ENCODE results near the gene BDH1. TPM values are rescaled to one million over a fixed set of nuclear protein-coding genes. Genes with fewer than 3 reads are reported as not detected.

The BDH1 gene
- total and polyA plus RNA-seq, 2 of the 13 experiments (the other 11 are each of a cell fraction or from before 2014, with no cell fraction given): 21.2 to 71.9 TPM

GRCh38 chr3:197471221-197472010 is 84.4 kb downstream of the BDH1 start:
- WGBS (ENCODE audit: low lambda C conversion rate): 26% methylated on average over 5 of the region's 10 CpGs
- Histone ChIP-seq H3K4me2 (ENCODE audit: low read depth, low read length) (peak overlapping the region; percentile 47), H3K4me3 (replicated peaks in 1 of 3; ENCODE audit: insufficient read depth in 1 of 3, low read depth in 2 of 3, low read length in 3 of 3) (peak overlapping the region in 1 of 3 experiments; percentile 13; a peak in 1 of 6 replicates), H3K9ac (ENCODE audit: insufficient read depth, low read depth, low read length) (peak overlapping the region; percentile 43), H4K20me1 (ENCODE audit: insufficient read depth, low read length) (no peaks in the 10 kb centered on the region), H3K9me3 (ENCODE audit: low read length) (no peaks in the 10 kb centered on the region), H3K27me3 (ENCODE audit: control insufficient read depth in 1 of 2, insufficient read depth in 2 of 2, low read length in 2 of 2) (no peaks in the 10 kb centered on the region), H3K36me3 (replicated peaks in 1 of 2; ENCODE audit: control insufficient read depth in 1 of 2, insufficient read depth in 2 of 2, low read length in 2 of 2) (no peaks in the 10 kb centered on the region), H2AFZ (ENCODE audit: low read length) (no peak overlapping the region), H3K27ac (ENCODE audit: extremely low read length, insufficient read depth, low read length) (peak overlapping the region; percentile 56), H3K4me1 (ENCODE audit: insufficient read depth, low read length) (peaks cover 77% of the 10 kb centered on the region), H3K79me2 (ENCODE audit: insufficient read depth, low read length) (no peaks in the 10 kb centered on the region)
- peak; percentile 18 for FAIRE-seq
- in situ Hi-C loops (cut with HindIII; ENCODE audit: extremely low pct_ligation_motif_present, low pct_unique_long_range_greater_than_20kb) (no loop called here), intact Hi-C loops (cut with micrococcal nuclease; ENCODE audit: unreplicated experiment) (no loop called here)
- ChIA-PET POLR2A (interaction anchor here (1.0 to 3.0 kb wide), 5 partner anchors 15 to 102 kb away, joined by 4 to 13 read pairs (median 8); no protein-coding TSS in a partner anchor), CTCF (ENCODE audit: low intra/inter-chr PET ratio, low total read pairs) (no interaction called here)
- DNase-seq (ENCODE audit: low spot score): peak; percentile 76
- peak; percentile 14 for ATAC-seq
- TSS peak; percentile 69 for BruUV-seq (replicated peaks)
- TF ChIP-seq ZNF234 (CRISPR knock-in tag; conservative IDR thresholded peaks at IDR 0.05) (no peak), TBX2 (CRISPR knock-in tag; IDR thresholded peaks at IDR 0.05; ENCODE audit: borderline replicate concordance) (0 out of 2 replicates have a peak, but pooled peaks have one; percentile 53), AHR (CRISPR knock-in tag; IDR thresholded peaks at IDR 0.05) (no peak), TBP (CRISPR knock-in tag; IDR thresholded peaks at IDR 0.05) (no peak), GABPB1 (CRISPR knock-in tag; IDR thresholded peaks at IDR 0.05) (peak; percentile 26; the same call in 1 of the 2 replicates), KDM5A (IDR thresholded peaks at IDR 0.05; ENCODE audit: borderline replicate concordance, low read length) (no peak), CENPT (CRISPR knock-in tag; IDR thresholded peaks at IDR 0.05; ENCODE audit: low read depth) (no peak), ZNF670 (CRISPR knock-in tag; IDR thresholded peaks at IDR 0.05; ENCODE audit: borderline replicate concordance) (no peak), ZNF34 (CRISPR knock-in tag; IDR thresholded peaks at IDR 0.05; ENCODE audit: borderline replicate concordance) (no peak), ZNF354B (CRISPR knock-in tag; IDR thresholded peaks at IDR 0.05) (no peak), JDP2 (CRISPR knock-in tag; IDR thresholded peaks at IDR 0.05; ENCODE audit: borderline replicate concordance) (no peak), ZNF609 (CRISPR knock-in tag; IDR thresholded peaks at IDR 0.05; ENCODE audit: borderline replicate concordance) (no peak; the same call in 1 of the 2 replicates)
